HG03439 (cell line): ENCODE measurements around the gene BCL11A.
A peak's percentile ranks its signal among the peaks of the same experiment; 100 is the strongest.

ENCODE experiments used
- ATAC-seq: cut with Tn5 transposase; IDR thresholded peaks from one replicate; pipeline ENCODE4 v1.9.1; 2021; ENCODE audit warnings: mild to moderate bottlenecking, moderate library complexity; ENCODE audit not compliant: unreplicated experiment

The BCL11A gene

GRCh38 chr2:60490441-60490840, 63.0 kb downstream of the BCL11A start:
- ATAC-seq = no peak

- ATAC-seq = no peak
Measured at GRCh38 chr2:60489289-60489688, 64.2 kb downstream of the BCL11A start.

DNA sequence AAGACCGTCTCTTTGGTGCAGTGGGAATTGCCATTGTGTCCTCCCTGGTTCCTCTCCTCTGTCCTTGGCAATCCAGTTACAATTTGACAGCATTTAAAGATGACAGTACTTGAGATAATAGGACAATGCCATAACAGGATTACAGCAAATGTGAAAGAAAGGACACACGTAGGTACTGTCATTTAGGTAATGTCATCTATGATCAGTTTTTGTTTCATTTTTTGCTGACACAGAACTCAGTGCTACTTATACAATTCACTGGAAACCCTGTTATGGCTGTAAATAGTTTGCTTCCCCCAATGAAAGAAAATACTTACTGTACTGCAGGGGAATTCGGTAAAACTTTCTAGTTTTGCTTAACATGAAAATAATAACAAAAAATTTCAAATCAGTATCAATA, 65.2 kb downstream of the BCL11A start:
- ATAC-seq = peak; percentile 58

GRCh38 chr2:60487174-60487573, 66.3 kb downstream of the BCL11A start:
- ATAC-seq = no peak

- no peak for ATAC-seq
Measured at GRCh38 chr2:60486551-60486950, 66.9 kb downstream of the BCL11A start.

- no peak for ATAC-seq
Measured at GRCh38 chr2:60486067-60486466, 67.4 kb downstream of the BCL11A start.

DNA sequence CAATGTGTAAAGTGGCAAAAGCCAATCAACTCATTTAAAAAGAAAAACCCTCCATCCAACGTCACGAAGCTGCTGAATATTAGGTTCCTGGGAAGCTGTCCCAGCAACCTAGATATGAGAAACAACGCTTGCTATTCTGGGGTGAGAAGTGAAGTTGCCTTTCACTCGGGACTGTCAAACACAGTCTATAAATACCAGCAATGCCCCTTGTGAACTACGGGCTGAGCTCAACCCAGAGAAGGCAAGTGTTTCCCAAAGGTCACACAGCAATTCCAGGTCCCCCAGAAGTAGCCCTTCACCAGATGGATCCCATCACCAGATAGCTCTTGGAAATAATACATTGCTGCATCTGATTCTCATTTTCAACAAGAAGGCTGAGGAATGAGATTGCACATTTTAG, 67.9 kb downstream of the BCL11A start:
- ATAC-seq = no peak

GRCh38 chr2:60485055-60485454, 68.4 kb downstream of the BCL11A start:
- no peak for ATAC-seq

- no peak for ATAC-seq
Measured at GRCh38 chr2:60484133-60484645, 69.3 kb downstream of the BCL11A start.

GRCh38 chr2:60483401-60483800, 70.1 kb downstream of the BCL11A start:
- ATAC-seq = no peak

- ATAC-seq = no peak
Measured at GRCh38 chr2:60482222-60482621, 71.2 kb downstream of the BCL11A start.

DNA sequence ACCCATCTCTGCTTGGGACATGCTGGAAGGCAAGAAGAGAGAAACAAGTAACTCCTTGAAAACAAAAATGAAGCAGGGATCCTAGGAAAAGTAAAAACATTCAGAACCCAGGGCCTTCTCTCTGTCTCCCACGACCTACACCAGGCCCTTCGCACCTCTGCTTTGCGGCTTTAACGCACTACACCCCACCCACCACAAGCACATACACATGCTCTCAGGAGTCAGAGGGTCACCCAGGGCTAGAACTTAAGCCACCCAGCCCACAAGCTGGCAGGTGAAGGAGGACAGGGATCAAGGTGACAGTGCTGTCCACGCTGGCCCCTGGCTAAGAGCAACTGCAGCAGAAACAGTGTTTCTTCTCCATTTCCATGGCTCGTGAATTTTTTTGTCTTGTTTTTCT, 72.2 kb downstream of the BCL11A start:
- no peak for ATAC-seq

DNA sequence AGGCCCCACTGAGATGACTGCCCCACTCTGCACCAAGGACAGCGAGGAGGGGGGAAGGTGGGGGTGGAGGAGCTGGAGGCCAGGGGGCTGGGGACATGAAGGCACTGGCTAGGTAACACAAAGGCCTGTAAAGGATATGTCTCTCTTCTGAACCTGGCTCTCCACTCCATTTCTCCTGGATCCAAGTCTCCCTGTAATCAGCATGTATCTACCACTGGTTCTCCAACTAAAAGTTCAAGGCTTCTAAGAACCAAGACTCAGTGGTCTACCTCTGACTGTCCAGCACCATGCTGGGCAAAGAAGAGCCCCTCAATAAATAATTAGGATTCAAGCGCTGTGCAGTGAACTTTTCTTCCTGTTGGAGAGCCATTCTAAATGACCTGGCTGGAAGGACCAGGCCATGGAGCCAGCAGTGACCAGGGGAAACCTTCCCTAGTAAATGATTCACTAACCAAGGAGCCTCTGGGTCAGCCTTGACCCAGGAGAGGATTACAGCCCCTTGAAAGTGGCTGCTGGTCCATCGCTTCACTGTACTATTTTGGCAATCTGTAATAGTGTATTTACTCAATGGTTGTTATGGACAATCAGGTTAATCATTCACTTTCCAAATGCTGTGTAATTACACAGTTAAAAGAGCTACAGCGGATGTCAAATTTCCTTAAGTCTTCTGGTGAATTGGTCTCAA, 73.2 kb downstream of the BCL11A start:
- no peak for ATAC-seq

DNA sequence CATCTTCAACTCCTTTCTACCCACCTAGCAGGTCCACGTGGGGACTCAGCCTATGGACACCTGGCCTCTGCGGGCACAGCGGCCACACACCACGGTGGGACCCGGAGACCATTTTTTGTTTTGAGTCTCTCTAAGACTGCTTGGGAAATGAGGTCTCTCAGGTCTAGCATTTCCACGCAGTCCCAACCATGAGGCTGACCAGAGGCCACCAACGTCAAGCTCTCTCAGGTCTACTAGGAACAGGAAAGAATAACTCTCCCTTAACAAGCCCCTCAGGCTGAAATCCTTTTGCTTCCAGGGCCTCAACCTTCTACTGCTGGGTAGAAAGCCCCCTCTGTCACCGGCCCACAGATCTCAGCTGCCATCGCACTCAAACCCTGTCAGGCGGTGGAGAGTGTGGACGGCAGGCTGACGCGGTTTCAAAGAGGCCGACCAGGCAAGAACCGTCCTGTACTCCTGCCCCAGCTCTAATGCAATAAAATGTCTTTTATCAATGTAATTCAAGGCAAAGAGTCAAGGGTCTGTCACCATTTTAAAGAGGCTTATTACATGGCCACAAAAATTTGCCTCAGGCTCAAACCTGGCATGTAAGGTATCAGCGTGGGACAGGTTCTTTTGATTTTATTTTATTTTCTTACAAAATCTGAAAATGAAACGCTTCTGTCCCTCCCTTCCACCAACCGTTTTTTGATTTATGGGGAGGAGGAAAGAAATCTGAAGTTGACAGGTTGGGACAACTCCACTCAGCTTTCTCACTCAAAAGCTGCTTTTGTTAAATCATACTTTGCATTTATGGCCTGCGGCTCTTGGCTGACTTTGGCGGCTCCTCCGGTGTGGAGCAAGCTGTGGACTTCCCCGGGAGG, 74.0 kb downstream of the BCL11A start:
- no peak for ATAC-seq

DNA sequence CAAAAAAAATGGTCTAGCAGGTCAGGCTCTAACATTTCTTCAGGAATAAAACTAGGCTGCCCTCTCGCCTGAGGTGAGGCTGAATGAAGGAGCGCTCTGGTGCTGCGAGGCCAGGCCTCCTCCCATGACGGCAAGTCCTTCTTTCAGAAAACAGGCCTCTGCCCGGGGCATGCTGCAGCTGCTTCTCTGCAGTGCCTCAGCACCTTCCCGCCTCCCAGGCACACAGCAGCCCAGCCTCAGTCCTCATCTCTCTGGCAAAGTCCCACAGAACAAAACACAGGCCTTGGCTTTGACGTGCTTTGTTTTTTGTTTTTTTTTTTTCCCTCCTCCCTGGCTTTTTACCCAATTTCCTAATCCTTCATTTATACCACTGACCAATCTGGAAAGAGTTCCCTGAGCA, 74.8 kb downstream of the BCL11A start:
- ATAC-seq = no peak

GRCh38 chr2:60476206-60476954, 77.1 kb downstream of the BCL11A start:
- ATAC-seq = no peak

DNA sequence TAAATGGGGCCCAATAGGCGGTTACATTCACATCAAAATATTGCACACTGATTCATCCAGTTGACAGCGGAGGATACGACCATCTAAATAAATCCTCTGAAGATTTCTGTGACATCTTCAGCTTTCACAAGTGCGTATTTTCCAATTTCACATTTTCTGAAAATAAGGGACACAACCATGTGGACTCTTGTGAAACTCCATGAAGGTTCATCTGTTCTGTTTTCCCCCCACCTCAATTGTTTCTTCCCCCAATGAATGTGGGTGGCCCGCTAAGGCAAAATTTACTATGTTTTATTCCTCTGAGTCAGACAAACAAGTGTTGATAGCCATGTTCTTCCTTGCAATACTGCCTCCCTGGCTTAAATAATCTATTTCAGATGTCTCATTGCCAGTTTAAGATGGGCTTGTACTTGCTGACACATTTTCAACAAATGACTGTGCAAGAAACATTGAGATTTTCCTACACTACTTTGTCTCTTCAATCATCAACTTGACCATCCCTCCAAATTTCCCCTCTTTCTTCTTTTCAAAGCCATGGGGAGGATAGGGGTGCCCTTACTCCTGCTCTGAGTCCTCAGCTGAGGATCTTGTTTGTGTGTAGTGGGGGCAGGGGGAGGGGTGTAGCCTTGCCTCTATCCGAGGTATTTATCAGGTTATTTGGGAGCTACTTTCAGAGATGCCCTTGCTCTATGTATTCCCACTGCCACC, 78.2 kb downstream of the BCL11A start:
- no peak for ATAC-seq

DNA sequence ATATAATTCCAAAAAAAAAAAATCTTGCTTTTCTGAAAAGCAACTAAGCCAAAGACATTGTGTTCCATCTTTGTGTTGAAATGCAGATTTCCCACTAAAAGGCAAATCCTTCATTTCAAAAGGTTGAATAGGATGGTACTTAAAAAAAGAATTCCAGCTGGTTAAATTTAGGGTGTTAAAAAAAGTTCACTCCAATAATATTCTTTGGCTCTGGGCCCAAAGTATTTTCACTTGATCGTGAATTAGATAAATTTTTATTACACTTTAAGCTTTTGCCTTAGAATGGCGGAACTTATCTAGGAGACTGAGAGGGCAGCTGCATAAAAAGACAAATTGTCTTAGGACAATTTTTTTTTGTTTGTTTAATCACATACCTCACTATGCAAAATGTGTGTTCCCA, 79.2 kb downstream of the BCL11A start:
- ATAC-seq = no peak

DNA sequence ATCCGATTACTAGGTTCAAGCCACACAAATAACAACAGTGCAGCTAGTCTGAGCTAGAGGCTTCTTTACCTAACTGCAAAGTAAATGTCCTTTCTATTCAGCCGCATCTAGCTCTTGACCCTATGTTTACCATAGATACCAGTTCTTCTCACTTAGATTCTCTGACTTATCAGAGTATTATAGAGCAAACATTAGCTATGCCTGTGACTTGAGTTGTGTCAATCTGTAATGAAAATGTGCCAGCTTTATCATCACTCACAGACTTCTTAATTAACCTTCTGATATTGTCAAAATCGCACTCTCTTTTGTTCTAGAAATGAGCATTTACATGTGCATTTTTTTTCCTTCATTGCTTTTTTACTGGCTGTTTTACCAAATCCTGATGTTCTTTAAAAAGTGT, 79.9 kb downstream of the BCL11A start:
- no peak for ATAC-seq

- no peak for ATAC-seq
Measured at GRCh38 chr2:60472663-60473289, 80.7 kb downstream of the BCL11A start.
